NB4 (cell line): Measurements from ENCODE around the gene TAS2R14.

Experiments used
- DNase-seq: peaks from one replicate; pipeline ENCODE4 v3.0.0; 2010; ENCODE audit warnings: low read depth
- H3K4me3 ChIP-seq: one replicate; pipeline ENCODE4 v1.5.1; 2011; ENCODE audit warnings: mild to moderate bottlenecking, low read depth, low read length, moderate library complexity
- MYC ChIP-seq: IDR thresholded peaks from 2 replicates; pipeline ENCODE4 v1.6.1; 2011; ENCODE audit warnings: low read depth, low read length
- POLR2A ChIP-seq: IDR thresholded peaks from 2 replicates; pipeline ENCODE4 v1.6.1; 2011; ENCODE audit warnings: mild to moderate bottlenecking; ENCODE audit not compliant: insufficient read length; ENCODE audit errors: extremely low read depth
- TF ChIP-seq, protein P1 (sequence below): IDR thresholded peaks from one replicate; pipeline ENCODE4 v1.5.1; 2012; ENCODE audit warnings: low read depth, low read length
- TF ChIP-seq, protein P2 (sequence below): IDR thresholded peaks from 2 replicates; pipeline ENCODE4 v1.6.1; 2011; ENCODE audit warnings: low read depth, low read length

TAS2R14 gene

DNA sequence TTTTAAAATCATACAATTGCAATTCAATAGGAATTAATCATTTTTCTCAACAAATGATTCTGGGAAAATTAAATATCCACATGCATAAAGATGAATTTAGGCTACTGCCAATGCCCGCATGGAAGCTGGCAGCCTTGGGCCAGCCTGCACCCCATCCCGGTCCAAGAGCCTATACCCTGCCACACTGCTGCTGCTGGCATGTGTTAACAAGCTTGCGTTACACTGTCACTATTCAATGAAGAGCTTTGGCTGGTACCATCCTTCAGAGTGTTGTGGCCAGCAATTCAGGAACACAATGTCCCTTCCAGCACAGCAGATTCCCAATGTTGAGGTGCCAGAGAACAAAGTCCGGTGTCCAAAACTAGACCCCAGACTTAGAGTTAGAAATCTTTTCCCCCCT lies 13.6 kb upstream of the TAS2R14 start:
- no peak overlapping the region for H3K4me3 ChIP-seq
- DNase-seq: no peak
- TF ChIP-seq MYC (no peak), POLR2A (no peak)
- TF ChIP-seq, protein P1, sequence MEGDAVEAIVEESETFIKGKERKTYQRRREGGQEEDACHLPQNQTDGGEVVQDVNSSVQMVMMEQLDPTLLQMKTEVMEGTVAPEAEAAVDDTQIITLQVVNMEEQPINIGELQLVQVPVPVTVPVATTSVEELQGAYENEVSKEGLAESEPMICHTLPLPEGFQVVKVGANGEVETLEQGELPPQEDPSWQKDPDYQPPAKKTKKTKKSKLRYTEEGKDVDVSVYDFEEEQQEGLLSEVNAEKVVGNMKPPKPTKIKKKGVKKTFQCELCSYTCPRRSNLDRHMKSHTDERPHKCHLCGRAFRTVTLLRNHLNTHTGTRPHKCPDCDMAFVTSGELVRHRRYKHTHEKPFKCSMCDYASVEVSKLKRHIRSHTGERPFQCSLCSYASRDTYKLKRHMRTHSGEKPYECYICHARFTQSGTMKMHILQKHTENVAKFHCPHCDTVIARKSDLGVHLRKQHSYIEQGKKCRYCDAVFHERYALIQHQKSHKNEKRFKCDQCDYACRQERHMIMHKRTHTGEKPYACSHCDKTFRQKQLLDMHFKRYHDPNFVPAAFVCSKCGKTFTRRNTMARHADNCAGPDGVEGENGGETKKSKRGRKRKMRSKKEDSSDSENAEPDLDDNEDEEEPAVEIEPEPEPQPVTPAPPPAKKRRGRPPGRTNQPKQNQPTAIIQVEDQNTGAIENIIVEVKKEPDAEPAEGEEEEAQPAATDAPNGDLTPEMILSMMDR: no peak
- TF ChIP-seq, protein P2, sequence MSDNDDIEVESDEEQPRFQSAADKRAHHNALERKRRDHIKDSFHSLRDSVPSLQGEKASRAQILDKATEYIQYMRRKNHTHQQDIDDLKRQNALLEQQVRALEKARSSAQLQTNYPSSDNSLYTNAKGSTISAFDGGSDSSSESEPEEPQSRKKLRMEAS: no peak

DNA sequence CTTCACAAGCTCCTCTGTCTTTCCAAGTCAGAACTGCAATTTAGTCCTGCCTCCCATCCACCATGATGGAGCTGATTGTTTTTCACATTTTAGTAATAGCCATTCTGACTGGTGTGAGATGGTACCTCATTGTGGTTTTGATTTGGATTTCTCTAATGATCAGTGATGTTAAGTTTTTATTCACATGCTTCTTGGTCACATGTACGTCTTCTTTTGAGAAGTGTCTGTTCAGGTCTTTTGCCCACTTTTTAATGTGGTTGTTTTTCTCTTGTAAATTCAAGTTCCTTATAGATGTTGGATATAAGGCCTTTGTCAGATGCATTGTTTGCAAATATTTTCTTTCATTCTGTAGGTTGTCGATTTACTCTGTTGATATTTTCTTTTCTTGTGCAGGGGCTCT lies 4.1 kb upstream of the TAS2R14 start:
- DNase-seq: no peak
- TF ChIP-seq MYC (no peak), POLR2A (no peak)
- TF ChIP-seq, protein P1: no peak
- TF ChIP-seq, protein P2: no peak
- H3K4me3 ChIP-seq: no peak overlapping the region

DNA sequence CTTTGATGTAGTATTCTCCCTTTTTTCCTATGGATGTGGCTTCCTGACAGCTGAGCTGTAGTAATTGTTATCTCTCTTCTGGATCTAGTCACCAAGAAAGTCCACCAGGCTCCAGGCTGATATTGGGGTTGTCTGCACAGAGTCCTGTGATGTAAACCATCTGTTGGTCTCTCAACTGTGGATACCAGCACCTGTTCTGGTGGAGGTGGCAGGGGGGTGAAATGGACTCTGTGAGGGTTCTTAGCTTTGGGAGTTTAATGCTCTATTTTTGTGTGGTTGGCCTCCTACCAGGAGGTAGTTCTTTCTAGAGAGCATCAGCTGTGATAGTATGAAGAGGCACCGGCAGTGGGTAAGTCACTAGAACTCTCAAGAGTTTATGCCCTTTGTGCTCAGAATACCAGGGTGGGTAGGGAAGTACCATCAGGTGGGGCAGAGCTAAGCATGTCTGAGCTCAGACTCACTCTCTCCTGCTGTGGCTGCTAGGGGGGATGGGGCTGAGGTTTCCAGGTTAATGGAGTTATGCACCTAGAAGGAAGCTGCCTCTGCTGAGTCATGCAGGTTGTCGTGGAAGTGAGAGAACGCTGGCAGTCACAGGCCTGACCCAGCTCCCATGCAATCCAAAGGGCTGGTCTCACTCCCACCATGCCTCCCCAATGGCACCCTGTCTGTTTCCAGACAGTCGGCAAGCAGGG lies 3.0 kb upstream of the TAS2R14 start:
- no peak for DNase-seq
- H3K4me3 ChIP-seq: no peak overlapping the region
- TF ChIP-seq, protein P1: no peak
- TF ChIP-seq POLR2A (no peak), MYC (no peak)
- TF ChIP-seq, protein P2: no peak

DNA sequence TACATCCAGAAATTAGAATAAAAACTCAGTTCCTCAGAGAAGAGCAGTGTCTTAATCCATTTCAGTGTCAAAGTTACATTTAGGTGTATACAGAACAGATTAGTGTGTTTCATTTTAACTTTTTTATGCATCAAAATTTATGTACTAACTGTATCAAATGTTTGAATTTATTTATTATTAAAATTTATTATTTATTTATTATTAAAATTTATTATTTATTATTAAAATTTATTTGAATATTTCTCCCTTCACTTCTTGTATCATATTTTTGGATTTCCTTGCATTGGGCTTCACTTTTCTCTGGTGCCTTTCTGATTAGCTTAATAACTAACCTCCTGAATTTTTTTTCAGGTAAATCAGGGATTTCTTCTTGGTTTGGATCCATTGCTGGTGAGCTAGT lies 2.3 kb upstream of the TAS2R14 start:
- no peak for DNase-seq
- no peak overlapping the region for H3K4me3 ChIP-seq
- TF ChIP-seq, protein P1: no peak
- TF ChIP-seq POLR2A: no peak
- TF ChIP-seq, protein P2: no peak
- no peak for TF ChIP-seq MYC

DNA sequence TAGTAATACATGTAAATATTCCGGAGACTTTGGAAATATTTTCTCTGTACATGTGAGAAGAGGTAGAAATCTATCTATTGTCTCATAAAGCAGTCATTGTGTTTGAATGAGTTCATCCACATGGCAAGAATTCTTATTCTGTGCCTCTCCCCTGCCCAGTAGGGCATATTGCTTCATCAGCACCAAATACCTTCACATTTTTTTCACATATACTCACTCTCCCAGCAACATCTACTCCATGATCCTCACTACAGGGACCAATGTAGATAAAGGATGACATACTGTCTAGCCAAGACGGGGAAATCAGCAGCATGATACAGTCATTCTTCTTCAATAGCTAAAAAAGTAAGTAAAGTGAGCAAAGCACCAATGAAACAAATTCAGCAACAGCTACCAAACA lies 1.3 kb upstream of the TAS2R14 start:
- no peak for DNase-seq
- TF ChIP-seq, protein P2: no peak
- TF ChIP-seq MYC: no peak
- TF ChIP-seq, protein P1: no peak
- TF ChIP-seq POLR2A: no peak
- H3K4me3 ChIP-seq: no peak overlapping the region
